ENCODE measurements around the gene EME2.

The EME2 gene

GRCh38 chr16:1821861-1822611, 49.4 kb downstream of the EME2 start:
- DNase-seq = no peak

- DNase-seq = no peak
Observed at GRCh38 chr16:1822801-1823200, 50.2 kb downstream of the EME2 start.

GRCh38 chr16:1823821-1824220, 51.2 kb downstream of the EME2 start:
- DNase-seq = no peak

GRCh38 chr16:1825381-1825863, 52.8 kb downstream of the EME2 start:
- DNase-seq = no peak

Measured in NCI-H1417 treated with DMSO at 0.1 percent for 48 hours (cell line).